ENCODE data around the gene ANKRD11.

The ANKRD11 gene

GRCh38 chr16:89490439-89491237 is at the start of gene ANKRD11:
TSS of gene ANKRD11 (minus strand) at chr16:89490561. CDS start at chr16:89317019, 173,542 bp downstream.
- TF ChIP-seq, protein P1, sequence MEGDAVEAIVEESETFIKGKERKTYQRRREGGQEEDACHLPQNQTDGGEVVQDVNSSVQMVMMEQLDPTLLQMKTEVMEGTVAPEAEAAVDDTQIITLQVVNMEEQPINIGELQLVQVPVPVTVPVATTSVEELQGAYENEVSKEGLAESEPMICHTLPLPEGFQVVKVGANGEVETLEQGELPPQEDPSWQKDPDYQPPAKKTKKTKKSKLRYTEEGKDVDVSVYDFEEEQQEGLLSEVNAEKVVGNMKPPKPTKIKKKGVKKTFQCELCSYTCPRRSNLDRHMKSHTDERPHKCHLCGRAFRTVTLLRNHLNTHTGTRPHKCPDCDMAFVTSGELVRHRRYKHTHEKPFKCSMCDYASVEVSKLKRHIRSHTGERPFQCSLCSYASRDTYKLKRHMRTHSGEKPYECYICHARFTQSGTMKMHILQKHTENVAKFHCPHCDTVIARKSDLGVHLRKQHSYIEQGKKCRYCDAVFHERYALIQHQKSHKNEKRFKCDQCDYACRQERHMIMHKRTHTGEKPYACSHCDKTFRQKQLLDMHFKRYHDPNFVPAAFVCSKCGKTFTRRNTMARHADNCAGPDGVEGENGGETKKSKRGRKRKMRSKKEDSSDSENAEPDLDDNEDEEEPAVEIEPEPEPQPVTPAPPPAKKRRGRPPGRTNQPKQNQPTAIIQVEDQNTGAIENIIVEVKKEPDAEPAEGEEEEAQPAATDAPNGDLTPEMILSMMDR (IDR thresholded peaks at IDR 0.05; ENCODE audit: borderline replicate concordance, insufficient read depth, low read depth, low read length), result no peak

GRCh38 chr16:89538286-89538685 is 47.9 kb upstream of the ANKRD11 start:
- no peak overlapping the region for H3K4me3 ChIP-seq (ENCODE audit: low read depth, low read length)
- TF ChIP-seq, protein P1 (IDR thresholded peaks at IDR 0.05; ENCODE audit: borderline replicate concordance, insufficient read depth, low read depth, low read length), result no peak

More at GRCh38 chr16:89490439-89491237, at the start of gene ANKRD11:
- H3K4me3 ChIP-seq (ENCODE audit: low read depth, low read length), result peak within 1 kb of the TSS; percentile 75

GRCh38 chr16:89537549-89537925 is 47.2 kb upstream of the ANKRD11 start:
- TF ChIP-seq, protein P1 (IDR thresholded peaks at IDR 0.05; ENCODE audit: borderline replicate concordance, insufficient read depth, low read depth, low read length), result no peak
- H3K4me3 ChIP-seq (ENCODE audit: low read depth, low read length), result no peak overlapping the region

- TF ChIP-seq, protein P1 (IDR thresholded peaks at IDR 0.05; ENCODE audit: borderline replicate concordance, insufficient read depth, low read depth, low read length), result no peak
- H3K4me3 ChIP-seq (ENCODE audit: low read depth, low read length), result no peak overlapping the region
These were observed 46.7 kb upstream of the ANKRD11 start for GRCh38 chr16:89536886-89537548.

- TF ChIP-seq, protein P1 (IDR thresholded peaks at IDR 0.05; ENCODE audit: borderline replicate concordance, insufficient read depth, low read depth, low read length), result no peak
- no peak overlapping the region for H3K4me3 ChIP-seq (ENCODE audit: low read depth, low read length)
These were observed 46.0 kb upstream of the ANKRD11 start for GRCh38 chr16:89536371-89536770.

DNA sequence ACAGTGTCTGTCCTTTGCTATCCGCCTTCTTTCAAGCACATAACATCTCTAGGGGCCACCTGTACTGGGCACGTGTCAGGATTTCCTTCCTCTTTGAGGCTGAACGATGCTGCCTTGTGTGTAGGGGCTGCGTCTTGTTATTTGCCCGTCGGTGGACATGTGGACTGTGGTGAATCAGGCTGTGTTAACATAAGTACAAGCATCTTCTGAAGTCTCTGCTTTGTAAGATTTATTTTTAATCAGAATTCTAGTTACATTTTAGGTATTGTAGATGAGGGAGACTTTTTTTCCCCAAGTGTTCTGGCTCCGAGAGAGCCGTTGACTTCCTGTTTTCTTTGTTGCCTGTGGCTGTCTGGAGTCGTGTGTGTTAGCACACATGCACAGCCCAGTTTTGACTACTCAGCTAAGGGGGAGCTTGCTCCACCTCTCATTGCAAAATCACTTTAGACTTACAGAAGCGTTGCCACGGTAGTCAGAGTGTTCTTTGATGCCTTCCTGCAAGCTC is 43.9 kb upstream of the ANKRD11 start:
- TF ChIP-seq, protein P1 (IDR thresholded peaks at IDR 0.05; ENCODE audit: borderline replicate concordance, insufficient read depth, low read depth, low read length), result no peak
- H3K4me3 ChIP-seq (ENCODE audit: low read depth, low read length), result no peak overlapping the region
